Endothelial cell (in vitro differentiated cells): ENCODE data around the gene TRPM5. TPM values are rescaled to one million over a fixed set of nuclear protein-coding genes. Genes with fewer than 3 reads are reported as not detected.

Experiments
- DNase-seq: peaks from one replicate; pipeline ENCODE4 v3.0.0; 2021; ENCODE audit warnings: low spot score
- H3K27ac Mint-ChIP-seq: one replicate; pipeline ENCODE4 v1.8.0; 2021; ENCODE audit warnings: mixed read lengths, inconsistent platforms; ENCODE audit not compliant: unreplicated experiment
- H3K27me3 Mint-ChIP-seq: one replicate; pipeline ENCODE4 v1.8.0; 2021; ENCODE audit warnings: mild to moderate bottlenecking, moderate library complexity, mixed read lengths, inconsistent platforms; ENCODE audit not compliant: unreplicated experiment
- H3K36me3 Mint-ChIP-seq: one replicate; pipeline ENCODE4 v1.8.0; 2021; ENCODE audit warnings: mild to moderate bottlenecking, low read depth, mixed read lengths, inconsistent platforms; ENCODE audit not compliant: unreplicated experiment
- H3K4me1 Mint-ChIP-seq: one replicate; pipeline ENCODE4 v1.8.0; 2021; ENCODE audit warnings: mild to moderate bottlenecking, mixed read lengths, inconsistent platforms; ENCODE audit not compliant: unreplicated experiment
- H3K4me3 Mint-ChIP-seq: one replicate; pipeline ENCODE4 v1.8.0; 2021; ENCODE audit warnings: mild to moderate bottlenecking, mixed read lengths, inconsistent platforms; ENCODE audit not compliant: unreplicated experiment
- H3K9me3 Mint-ChIP-seq: one replicate; pipeline ENCODE4 v1.8.0; 2021; ENCODE audit warnings: mixed read lengths, inconsistent platforms; ENCODE audit not compliant: unreplicated experiment
- CTCF ChIP-seq: fragments of 200-600 bp; sonication (generic); IDR thresholded peaks from one replicate; pipeline ENCODE4 v1.5.0; 2021; ENCODE audit warnings: antibody characterized with exemption; ENCODE audit not compliant: unreplicated experiment
- total RNA-seq: library from RNA; stranded (reverse); fragmentation: NEBNext Ultra II Directional; extraction: Animal tissue kit (Norgen Biotek cat#: 25700); gene quantifications from one replicate; pipeline ENCODE4 v1.2.1, GENCODE V29; 2021; ENCODE audit not compliant: unreplicated experiment

TRPM5 gene
- total RNA-seq, 1 donor from 2014 or later: 0.38 TPM

- no peaks in the 10 kb centered on the region for H3K4me1 Mint-ChIP-seq
- H3K9me3 Mint-ChIP-seq: no peaks in the 10 kb centered on the region
- no peak overlapping the region for H3K4me3 Mint-ChIP-seq
- no peak for DNase-seq
- no peaks in the 10 kb centered on the region for H3K36me3 Mint-ChIP-seq
- no peak overlapping the region for H3K27ac Mint-ChIP-seq
- TF ChIP-seq CTCF: no peak
- peaks cover 8% of the 10 kb centered on the region for H3K27me3 Mint-ChIP-seq
Measured at GRCh38 chr11:2436521-2437031, 7.7 kb downstream of the TRPM5 start.

GRCh38 chr11:2436013-2436520, 8.2 kb downstream of the TRPM5 start:
- H3K36me3 Mint-ChIP-seq: no peaks in the 10 kb centered on the region
- no peaks in the 10 kb centered on the region for H3K4me1 Mint-ChIP-seq

GRCh38 chr11:2435288-2436012, 8.9 kb downstream of the TRPM5 start:
- Mint-ChIP-seq H3K4me1 (no peaks in the 10 kb centered on the region), H3K9me3 (no peaks in the 10 kb centered on the region), H3K36me3 (no peaks in the 10 kb centered on the region), H3K27ac (no peak overlapping the region), H3K4me3 (no peak overlapping the region), H3K27me3 (peaks cover 8% of the 10 kb centered on the region)
- no peak for DNase-seq
- no peak for TF ChIP-seq CTCF

More at GRCh38 chr11:2436013-2436520, 8.2 kb downstream of the TRPM5 start:
- no peaks in the 10 kb centered on the region for H3K9me3 Mint-ChIP-seq
- H3K4me3 Mint-ChIP-seq: no peak overlapping the region
- H3K27ac Mint-ChIP-seq: no peak overlapping the region
- no peak for DNase-seq
- peaks cover 8% of the 10 kb centered on the region for H3K27me3 Mint-ChIP-seq
- TF ChIP-seq CTCF: no peak

- H3K36me3 Mint-ChIP-seq: no peaks in the 10 kb centered on the region
- peaks cover 8% of the 10 kb centered on the region for H3K27me3 Mint-ChIP-seq
- no peak overlapping the region for H3K4me3 Mint-ChIP-seq
- no peak for DNase-seq
- H3K27ac Mint-ChIP-seq: no peak overlapping the region
- H3K9me3 Mint-ChIP-seq: no peaks in the 10 kb centered on the region
- H3K4me1 Mint-ChIP-seq: no peaks in the 10 kb centered on the region
- no peak for TF ChIP-seq CTCF
Measured at GRCh38 chr11:2434506-2435255, 9.6 kb downstream of the TRPM5 start.
